WTC11 (cell line): ENCODE data around the gene NDRG2. TPM values are rescaled to one million over a fixed set of nuclear protein-coding genes. Genes with fewer than 3 reads are reported as not detected.

Experiments
- ATAC-seq: fragments of 200-7000 bp; cut with Tn5 transposase; 2 replicates; pipeline ENCODE4 v1.10.0; 2021; ENCODE audit warnings: mild to moderate bottlenecking, moderate library complexity
- CTCF ChIA-PET: fragments of 300-600 bp; sonication (Branson Sonifier 250); formaldehyde crosslinking; loops from one replicate; lab custom pipeline; 2021; ENCODE audit warnings: antibody characterized with exemption; lab: Charles Lee
- POLR2A ChIA-PET: fragments of 350-600 bp; sonication (Branson Sonifier 250); formaldehyde crosslinking; loops from one replicate; lab custom pipeline; 2021; ENCODE audit warnings: antibody characterized with exemption; lab: Charles Lee
- DNase-seq: peaks from one replicate; pipeline ENCODE4 v3.0.0; 2021; ENCODE audit warnings: low spot score
- H3K27ac Mint-ChIP-seq: 2 replicates; pipeline ENCODE4 v1.8.0; 2021; ENCODE audit warnings: mixed read lengths
- H3K27me3 Mint-ChIP-seq: 2 replicates; pipeline ENCODE4 v1.8.0; 2021; ENCODE audit warnings: low read depth, mild to moderate bottlenecking, moderate library complexity, mixed read lengths
- H3K36me3 Mint-ChIP-seq: 2 replicates; pipeline ENCODE4 v1.8.0; 2021; ENCODE audit warnings: mixed read lengths
- H3K4me1 Mint-ChIP-seq: 2 replicates; pipeline ENCODE4 v1.8.0; 2022; ENCODE audit warnings: mixed read lengths
- H3K4me3 Mint-ChIP-seq: 2 replicates; pipeline ENCODE4 v1.8.0; 2021; ENCODE audit warnings: mild to moderate bottlenecking, moderate library complexity, mixed read lengths
- H3K9me3 Mint-ChIP-seq: 2 replicates; pipeline ENCODE4 v1.8.0; 2021; ENCODE audit warnings: mixed read lengths
- CREB1 ChIP-seq: sonication (generic); formaldehyde crosslinking; IDR thresholded peaks from 2 replicates; pipeline ENCODE4 v1.8.0; 2023; ENCODE audit warnings: mild to moderate bottlenecking, missing genetic modification reagents
- CREM ChIP-seq: sonication (generic); formaldehyde crosslinking; IDR thresholded peaks from 2 replicates; pipeline ENCODE4 v1.8.1; 2022; ENCODE audit warnings: mild to moderate bottlenecking, missing genetic modification reagents, moderate library complexity
- ELF4 ChIP-seq: sonication (generic); formaldehyde crosslinking; IDR thresholded peaks from 2 replicates; pipeline ENCODE4 v1.8.1; 2022; ENCODE audit warnings: low read depth, mild to moderate bottlenecking, moderate library complexity, missing genetic modification reagents
- EMX1 ChIP-seq: fragments of 250-450 bp; sonication (Bioruptor Pico); IDR thresholded peaks from 2 replicates; pipeline ENCODE4 v1.8.0; 2021; ENCODE audit warnings: mild to moderate bottlenecking
- MXD4 ChIP-seq: fragments of 250-450 bp; sonication (Bioruptor Pico); IDR thresholded peaks from 2 replicates; pipeline ENCODE4 v1.8.0; 2021; ENCODE audit warnings: mild to moderate bottlenecking, moderate library complexity, borderline replicate concordance
- MYBL2 ChIP-seq: sonication (generic); formaldehyde crosslinking; IDR thresholded peaks from 2 replicates; pipeline ENCODE4 v1.8.1; 2023; ENCODE audit warnings: mild to moderate bottlenecking, moderate library complexity, missing genetic modification reagents
- NFATC4 ChIP-seq: fragments of 250-450 bp; sonication (Bioruptor Pico); IDR thresholded peaks from 2 replicates; pipeline ENCODE4 v1.9.0; 2021; ENCODE audit warnings: mild to moderate bottlenecking
- NR3C1 ChIP-seq: sonication (generic); formaldehyde crosslinking; conservative IDR thresholded peaks from 2 replicates; pipeline ENCODE4 v1.8.1; 2023; ENCODE audit warnings: low read depth, mild to moderate bottlenecking, missing genetic modification reagents
- OVOL2 ChIP-seq: fragments of 250-450 bp; sonication (Bioruptor Pico); IDR thresholded peaks from 2 replicates; pipeline ENCODE4 v1.9.0; 2021; ENCODE audit warnings: mild to moderate bottlenecking, borderline replicate concordance
- SMAD3 ChIP-seq: sonication (generic); formaldehyde crosslinking; IDR thresholded peaks from 2 replicates; pipeline ENCODE4 v1.8.0; 2022; ENCODE audit warnings: missing genetic modification reagents, mild to moderate bottlenecking, borderline replicate concordance
- TEAD4 ChIP-seq: sonication (generic); formaldehyde crosslinking; IDR thresholded peaks from 2 replicates; pipeline ENCODE4 v1.8.0; 2022; ENCODE audit warnings: mild to moderate bottlenecking, missing genetic modification reagents
- ZNF219 ChIP-seq: sonication (generic); formaldehyde crosslinking; IDR thresholded peaks from 2 replicates; pipeline ENCODE4 v1.8.0; 2023; ENCODE audit warnings: missing genetic modification reagents, mild to moderate bottlenecking, borderline replicate concordance
- ZNF317 ChIP-seq: sonication (generic); formaldehyde crosslinking; IDR thresholded peaks from 2 replicates; pipeline ENCODE4 v1.8.1; 2023; ENCODE audit warnings: low read depth, mild to moderate bottlenecking, moderate library complexity, missing genetic modification reagents, borderline replicate concordance
- total RNA-seq: library from RNA; stranded (reverse); gene quantifications from 3 replicates; pipeline ENCODE4 v1.2.3, GENCODE V29; 2021
- TF ChIP-seq, protein P1 (sequence below): fragments of 250-450 bp; sonication (Bioruptor Pico); conservative IDR thresholded peaks from 2 replicates; pipeline ENCODE4 v1.9.0; 2021; ENCODE audit warnings: mild to moderate bottlenecking
- TF ChIP-seq, protein P2 (sequence below): sonication (generic); formaldehyde crosslinking; IDR thresholded peaks from 2 replicates; pipeline ENCODE4 v1.8.0; 2022; ENCODE audit warnings: mild to moderate bottlenecking, missing genetic modification reagents
- TF ChIP-seq, protein P3 (sequence below): sonication (generic); formaldehyde crosslinking; IDR thresholded peaks from 2 replicates; pipeline ENCODE4 v1.8.1; 2022; ENCODE audit warnings: mild to moderate bottlenecking, missing genetic modification reagents, moderate library complexity, borderline replicate concordance
- TF ChIP-seq, protein P4 (sequence below): sonication (generic); formaldehyde crosslinking; IDR thresholded peaks from 2 replicates; pipeline ENCODE4 v1.8.1; 2022; ENCODE audit warnings: missing genetic modification reagents, borderline replicate concordance
- TF ChIP-seq, protein P5 (sequence below): sonication (generic); formaldehyde crosslinking; IDR thresholded peaks from 2 replicates; pipeline ENCODE4 v1.8.1; 2022; ENCODE audit warnings: mild to moderate bottlenecking, moderate library complexity, missing genetic modification reagents
- TF ChIP-seq, protein P6 (sequence below): sonication (generic); formaldehyde crosslinking; IDR thresholded peaks from 2 replicates; pipeline ENCODE4 v1.8.1; 2022; ENCODE audit warnings: low read depth, mild to moderate bottlenecking, moderate library complexity, missing genetic modification reagents, borderline replicate concordance
- TF ChIP-seq, protein P7 (sequence below): sonication (generic); formaldehyde crosslinking; IDR thresholded peaks from 2 replicates; pipeline ENCODE4 v1.8.1; 2022; ENCODE audit warnings: low read depth, missing genetic modification reagents, borderline replicate concordance

Gene NDRG2
- total RNA-seq, 1 experiment from 2014 or later = 32.2 TPM

DNA sequence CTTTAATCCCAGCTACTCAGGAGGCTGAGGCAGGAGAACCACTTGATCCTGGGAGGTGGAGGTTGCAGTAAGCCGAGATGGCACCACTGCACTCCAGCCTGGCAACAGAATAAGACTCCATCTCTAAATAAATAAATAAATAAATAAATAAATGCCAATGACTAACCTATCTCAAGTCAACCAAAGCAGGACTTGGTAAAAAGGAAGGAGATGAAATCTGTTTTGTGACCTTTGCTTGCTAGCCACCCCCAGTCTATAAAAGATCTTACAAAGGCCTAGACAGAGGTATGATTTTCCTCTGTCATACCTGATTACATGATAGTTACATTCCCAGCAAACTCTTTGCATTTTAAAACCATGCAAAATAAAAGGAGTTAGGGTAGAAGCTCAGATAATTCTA lies 48.6 kb downstream of the NDRG2 start:
- CTCF ChIA-PET = interaction anchor here (1.8 to 3.0 kb wide), 2 partner anchors 39 to 64 kb away, joined by 4 to 8 read pairs; no protein-coding TSS in a partner anchor
- TF ChIP-seq, protein P1, sequence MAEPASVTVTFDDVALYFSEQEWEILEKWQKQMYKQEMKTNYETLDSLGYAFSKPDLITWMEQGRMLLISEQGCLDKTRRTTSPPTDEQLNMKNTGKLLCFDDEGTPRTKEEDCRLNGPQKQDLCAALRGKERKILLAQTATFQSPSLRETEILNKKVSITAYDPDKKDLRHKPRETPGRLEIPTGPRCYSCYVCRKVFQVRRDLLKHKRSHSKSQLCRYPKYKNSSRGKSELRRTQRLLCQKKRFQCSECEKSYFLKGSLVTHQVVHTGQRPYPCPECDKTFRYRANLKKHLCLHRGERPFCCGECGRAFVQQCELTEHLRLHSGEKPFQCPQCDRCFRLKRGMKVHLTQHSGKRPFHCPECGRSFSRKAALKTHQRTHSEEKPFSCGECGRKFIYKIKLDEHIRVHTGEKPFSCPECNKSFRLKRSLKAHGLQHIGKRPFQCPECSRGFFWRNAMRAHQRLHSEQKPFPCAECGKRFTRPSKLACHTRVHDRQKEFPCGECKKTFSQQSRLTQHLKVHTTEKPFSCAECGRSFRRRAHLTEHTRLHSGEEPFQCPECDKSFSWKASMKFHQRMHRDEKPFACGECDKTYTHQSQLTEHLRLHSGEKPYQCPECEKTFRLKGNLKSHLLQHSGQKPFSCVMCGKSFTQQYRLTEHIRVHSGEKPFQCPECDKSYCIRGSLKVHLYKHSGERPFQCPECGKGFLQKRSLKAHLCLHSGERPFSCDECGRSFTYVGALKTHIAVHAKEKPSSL (CRISPR knock-in tag) = no peak
- TF ChIP-seq CREM (CRISPR knock-in tag) (no peak), NR3C1 (CRISPR knock-in tag) (no peak), EMX1 (no peak)
- TF ChIP-seq, protein P2, sequence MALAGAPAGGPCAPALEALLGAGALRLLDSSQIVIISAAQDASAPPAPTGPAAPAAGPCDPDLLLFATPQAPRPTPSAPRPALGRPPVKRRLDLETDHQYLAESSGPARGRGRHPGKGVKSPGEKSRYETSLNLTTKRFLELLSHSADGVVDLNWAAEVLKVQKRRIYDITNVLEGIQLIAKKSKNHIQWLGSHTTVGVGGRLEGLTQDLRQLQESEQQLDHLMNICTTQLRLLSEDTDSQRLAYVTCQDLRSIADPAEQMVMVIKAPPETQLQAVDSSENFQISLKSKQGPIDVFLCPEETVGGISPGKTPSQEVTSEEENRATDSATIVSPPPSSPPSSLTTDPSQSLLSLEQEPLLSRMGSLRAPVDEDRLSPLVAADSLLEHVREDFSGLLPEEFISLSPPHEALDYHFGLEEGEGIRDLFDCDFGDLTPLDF = no peak
- H3K4me3 Mint-ChIP-seq = no peak overlapping the region
- H3K4me1 Mint-ChIP-seq = peaks cover 9% of the 10 kb centered on the region
- POLR2A ChIA-PET = no interaction called here
- peaks cover 11% of the 10 kb centered on the region for H3K27me3 Mint-ChIP-seq
- no peaks in the 10 kb centered on the region for H3K9me3 Mint-ChIP-seq
- no peak for DNase-seq
- no peaks in the 10 kb centered on the region for H3K36me3 Mint-ChIP-seq
- no peak overlapping the region for H3K27ac Mint-ChIP-seq
- no peak for ATAC-seq

DNA sequence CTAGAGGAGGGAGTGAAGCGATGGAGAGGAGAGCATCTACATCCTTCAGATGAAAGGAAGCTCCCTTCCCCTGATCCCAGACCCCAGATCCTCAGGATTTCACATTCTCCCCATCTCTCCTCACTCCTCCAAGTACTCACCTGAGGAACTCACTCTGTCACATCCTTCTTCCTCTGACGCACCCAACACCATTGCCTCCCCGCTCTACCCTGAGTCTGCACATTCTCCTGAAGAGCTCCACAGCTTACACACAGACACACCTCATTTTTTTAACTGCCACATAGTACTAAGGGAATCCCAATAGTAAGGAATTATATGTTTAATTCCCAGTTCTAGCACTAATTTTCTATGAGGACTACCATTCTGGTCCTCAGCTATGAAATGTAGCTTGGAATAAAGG lies 51.4 kb downstream of the NDRG2 start:
- Mint-ChIP-seq H3K27me3 (peaks cover 14% of the 10 kb centered on the region), H3K36me3 (no peaks in the 10 kb centered on the region), H3K4me1 (peaks cover 13% of the 10 kb centered on the region), H3K4me3 (no peak overlapping the region), H3K27ac (no peak overlapping the region), H3K9me3 (no peaks in the 10 kb centered on the region)
- DNase-seq (no peak), ATAC-seq (no peak)
- ChIA-PET CTCF (interaction anchor here (0.7 to 3.4 kb wide), 5 partner anchors 41 to 120 kb away, joined by 3 to 82 read pairs (median 7); no protein-coding TSS in a partner anchor), POLR2A (no interaction called here)
- TF ChIP-seq, protein P3, sequence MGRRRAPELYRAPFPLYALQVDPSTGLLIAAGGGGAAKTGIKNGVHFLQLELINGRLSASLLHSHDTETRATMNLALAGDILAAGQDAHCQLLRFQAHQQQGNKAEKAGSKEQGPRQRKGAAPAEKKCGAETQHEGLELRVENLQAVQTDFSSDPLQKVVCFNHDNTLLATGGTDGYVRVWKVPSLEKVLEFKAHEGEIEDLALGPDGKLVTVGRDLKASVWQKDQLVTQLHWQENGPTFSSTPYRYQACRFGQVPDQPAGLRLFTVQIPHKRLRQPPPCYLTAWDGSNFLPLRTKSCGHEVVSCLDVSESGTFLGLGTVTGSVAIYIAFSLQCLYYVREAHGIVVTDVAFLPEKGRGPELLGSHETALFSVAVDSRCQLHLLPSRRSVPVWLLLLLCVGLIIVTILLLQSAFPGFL (CRISPR knock-in tag) = no peak
- TF ChIP-seq, protein P4, sequence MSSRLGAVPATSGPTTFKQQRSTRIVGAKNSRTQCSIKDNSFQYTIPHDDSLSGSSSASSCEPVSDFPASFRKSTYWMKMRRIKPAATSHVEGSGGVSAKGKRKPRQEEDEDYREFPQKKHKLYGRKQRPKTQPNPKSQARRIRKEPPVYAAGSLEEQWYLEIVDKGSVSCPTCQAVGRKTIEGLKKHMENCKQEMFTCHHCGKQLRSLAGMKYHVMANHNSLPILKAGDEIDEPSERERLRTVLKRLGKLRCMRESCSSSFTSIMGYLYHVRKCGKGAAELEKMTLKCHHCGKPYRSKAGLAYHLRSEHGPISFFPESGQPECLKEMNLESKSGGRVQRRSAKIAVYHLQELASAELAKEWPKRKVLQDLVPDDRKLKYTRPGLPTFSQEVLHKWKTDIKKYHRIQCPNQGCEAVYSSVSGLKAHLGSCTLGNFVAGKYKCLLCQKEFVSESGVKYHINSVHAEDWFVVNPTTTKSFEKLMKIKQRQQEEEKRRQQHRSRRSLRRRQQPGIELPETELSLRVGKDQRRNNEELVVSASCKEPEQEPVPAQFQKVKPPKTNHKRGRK = no peak
- TF ChIP-seq ELF4 (CRISPR knock-in tag) (no peak), ZNF219 (no peak), SMAD3 (no peak), ZNF317 (CRISPR knock-in tag) (no peak), TEAD4 (CRISPR knock-in tag) (no peak), MXD4 (CRISPR knock-in tag) (no peak), MYBL2 (CRISPR knock-in tag) (no peak), CREB1 (CRISPR knock-in tag) (no peak), NFATC4 (CRISPR knock-in tag) (no peak), OVOL2 (no peak)
- TF ChIP-seq, protein P5, sequence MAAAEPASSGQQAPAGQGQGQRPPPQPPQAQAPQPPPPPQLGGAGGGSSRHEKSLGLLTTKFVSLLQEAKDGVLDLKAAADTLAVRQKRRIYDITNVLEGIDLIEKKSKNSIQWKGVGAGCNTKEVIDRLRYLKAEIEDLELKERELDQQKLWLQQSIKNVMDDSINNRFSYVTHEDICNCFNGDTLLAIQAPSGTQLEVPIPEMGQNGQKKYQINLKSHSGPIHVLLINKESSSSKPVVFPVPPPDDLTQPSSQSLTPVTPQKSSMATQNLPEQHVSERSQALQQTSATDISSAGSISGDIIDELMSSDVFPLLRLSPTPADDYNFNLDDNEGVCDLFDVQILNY (CRISPR knock-in tag) = no peak
- TF ChIP-seq, protein P6, sequence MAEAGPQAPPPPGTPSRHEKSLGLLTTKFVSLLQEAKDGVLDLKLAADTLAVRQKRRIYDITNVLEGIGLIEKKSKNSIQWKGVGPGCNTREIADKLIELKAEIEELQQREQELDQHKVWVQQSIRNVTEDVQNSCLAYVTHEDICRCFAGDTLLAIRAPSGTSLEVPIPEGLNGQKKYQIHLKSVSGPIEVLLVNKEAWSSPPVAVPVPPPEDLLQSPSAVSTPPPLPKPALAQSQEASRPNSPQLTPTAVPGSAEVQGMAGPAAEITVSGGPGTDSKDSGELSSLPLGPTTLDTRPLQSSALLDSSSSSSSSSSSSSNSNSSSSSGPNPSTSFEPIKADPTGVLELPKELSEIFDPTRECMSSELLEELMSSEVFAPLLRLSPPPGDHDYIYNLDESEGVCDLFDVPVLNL (CRISPR knock-in tag) = no peak
- TF ChIP-seq, protein P7, sequence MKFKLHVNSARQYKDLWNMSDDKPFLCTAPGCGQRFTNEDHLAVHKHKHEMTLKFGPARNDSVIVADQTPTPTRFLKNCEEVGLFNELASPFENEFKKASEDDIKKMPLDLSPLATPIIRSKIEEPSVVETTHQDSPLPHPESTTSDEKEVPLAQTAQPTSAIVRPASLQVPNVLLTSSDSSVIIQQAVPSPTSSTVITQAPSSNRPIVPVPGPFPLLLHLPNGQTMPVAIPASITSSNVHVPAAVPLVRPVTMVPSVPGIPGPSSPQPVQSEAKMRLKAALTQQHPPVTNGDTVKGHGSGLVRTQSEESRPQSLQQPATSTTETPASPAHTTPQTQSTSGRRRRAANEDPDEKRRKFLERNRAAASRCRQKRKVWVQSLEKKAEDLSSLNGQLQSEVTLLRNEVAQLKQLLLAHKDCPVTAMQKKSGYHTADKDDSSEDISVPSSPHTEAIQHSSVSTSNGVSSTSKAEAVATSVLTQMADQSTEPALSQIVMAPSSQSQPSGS = no peak
